ENCODE data around the gene LARGE1.

- TF ChIP-seq CTCF (IDR thresholded peaks at IDR 0.05; ENCODE audit: low read depth, low read length) (no peak), POLR2A (IDR thresholded peaks at IDR 0.05; ENCODE audit: extremely low read depth, insufficient read length) (no peak), MAX (IDR thresholded peaks at IDR 0.05; ENCODE audit: low read depth, low read length) (no peak)
Measured at GRCh38 chr22:33788927-33789326, 131.3 kb downstream of the LARGE1 start.

Data from NB4 (cell line).